Measurements from ENCODE around the gene CTU2.

GRCh38 chr16:88697116-88697830 is 9.0 kb upstream of the CTU2 start:
- TF ChIP-seq CTCF (IDR thresholded peaks at IDR 0.05; ENCODE audit: poor library complexity, severe bottlenecking) (no peak), EP300 (conservative IDR thresholded peaks at IDR 0.05; ENCODE audit: poor library complexity, severe bottlenecking) (no peak), REST (IDR thresholded peaks at IDR 0.05; ENCODE audit: borderline replicate concordance) (no peak), POLR2AphosphoS5 (IDR thresholded peaks at IDR 0.05) (no peak), EZH2 (IDR thresholded peaks at IDR 0.05; ENCODE audit: borderline replicate concordance, insufficient read depth, low read length, poor library complexity, severe bottlenecking) (no peak), MXI1 (conservative IDR thresholded peaks at IDR 0.05; ENCODE audit: poor library complexity, severe bottlenecking) (no peak), TAF1 (IDR thresholded peaks at IDR 0.05; ENCODE audit: low read depth) (no peak)

Data from neural cell (in vitro differentiated cells).